Upper lobe of left lung (tissue), 4 donors: Measurements from ENCODE around the gene P2RY6.

Source experiments
- EP300 ChIP-seq, 4 donors: sonication (generic); formaldehyde crosslinking; IDR thresholded peaks; one replicate each; pipeline ENCODE4 v1.5.1; 2017; ENCODE audit warnings: antibody characterized with exemption in 4 of 4, control low read depth in 2 of 4
- POLR2AphosphoS5 ChIP-seq, 2 donors: sonication (generic); formaldehyde crosslinking; IDR thresholded peaks; one replicate each; pipeline ENCODE4 v1.5.1; 2017; ENCODE audit warnings: antibody characterized with exemption in 2 of 2
- TF ChIP-seq, protein P1 (sequence below), 6 experiments: fragments of 450-650 bp in 4 of 6; fragments of 200-600 bp in 2 of 6; sonication (generic) in 2 of 6; IDR thresholded peaks; one replicate each; pipeline ENCODE4 v1.5.1; 2016 to 2019; ENCODE audit warnings: antibody characterized with exemption in 6 of 6

DNA sequence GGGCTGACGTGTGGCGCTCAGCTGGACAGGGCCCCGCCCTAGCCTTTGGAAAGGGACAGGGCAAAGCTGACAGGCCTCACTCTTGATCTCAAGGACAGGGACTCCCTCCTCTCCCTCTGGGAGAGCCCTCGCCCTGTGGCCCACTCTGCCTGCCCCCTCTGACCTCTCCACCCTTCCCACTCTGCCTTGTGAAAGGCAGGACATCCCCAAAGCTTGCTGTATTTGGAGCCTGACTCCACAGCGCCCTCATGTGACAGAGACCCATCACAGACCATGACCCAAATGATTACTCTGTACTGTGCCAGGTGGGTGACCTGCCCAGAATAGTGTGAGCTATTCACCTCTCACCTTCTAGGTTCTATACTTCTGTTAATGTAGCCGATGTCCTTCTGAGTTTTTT lies 35.3 kb upstream of the P2RY6 start:
- TF ChIP-seq POLR2AphosphoS5 (IDR thresholded peaks at IDR 0.05), result no peak
- no peak for TF ChIP-seq EP300 (IDR thresholded peaks at IDR 0.05)
- TF ChIP-seq, protein P1, sequence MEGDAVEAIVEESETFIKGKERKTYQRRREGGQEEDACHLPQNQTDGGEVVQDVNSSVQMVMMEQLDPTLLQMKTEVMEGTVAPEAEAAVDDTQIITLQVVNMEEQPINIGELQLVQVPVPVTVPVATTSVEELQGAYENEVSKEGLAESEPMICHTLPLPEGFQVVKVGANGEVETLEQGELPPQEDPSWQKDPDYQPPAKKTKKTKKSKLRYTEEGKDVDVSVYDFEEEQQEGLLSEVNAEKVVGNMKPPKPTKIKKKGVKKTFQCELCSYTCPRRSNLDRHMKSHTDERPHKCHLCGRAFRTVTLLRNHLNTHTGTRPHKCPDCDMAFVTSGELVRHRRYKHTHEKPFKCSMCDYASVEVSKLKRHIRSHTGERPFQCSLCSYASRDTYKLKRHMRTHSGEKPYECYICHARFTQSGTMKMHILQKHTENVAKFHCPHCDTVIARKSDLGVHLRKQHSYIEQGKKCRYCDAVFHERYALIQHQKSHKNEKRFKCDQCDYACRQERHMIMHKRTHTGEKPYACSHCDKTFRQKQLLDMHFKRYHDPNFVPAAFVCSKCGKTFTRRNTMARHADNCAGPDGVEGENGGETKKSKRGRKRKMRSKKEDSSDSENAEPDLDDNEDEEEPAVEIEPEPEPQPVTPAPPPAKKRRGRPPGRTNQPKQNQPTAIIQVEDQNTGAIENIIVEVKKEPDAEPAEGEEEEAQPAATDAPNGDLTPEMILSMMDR (IDR thresholded peaks at IDR 0.05), result peak; percentile 42 to 67 (median 58)
